Astrocyte of the spinal cord (primary cell): ENCODE results near the gene ABCG8.

ENCODE experiments used
- DNase-seq: peaks from one replicate; pipeline ENCODE4 v3.0.0; 2011; ENCODE audit warnings: low read depth, low spot score
- H3K4me3 ChIP-seq: 2 replicates; pipeline ENCODE4 v1.5.1; 2011; ENCODE audit warnings: low read depth, mild to moderate bottlenecking, low read length, moderate library complexity
- in situ Hi-C: cut with HindIII; loops from 2 replicates; pipeline ENCODE4 v1.10.0; 2017; ENCODE audit warnings: low sequenced_read_pairs
- TF ChIP-seq, protein P1 (sequence below): IDR thresholded peaks from 2 replicates; pipeline ENCODE4 v1.5.1; 2012; ENCODE audit warnings: low read depth, mild to moderate bottlenecking, low read length, inconsistent platforms

Gene ABCG8

GRCh38 chr2:43925431-43925830 lies 86.7 kb downstream of the ABCG8 start:
- in situ Hi-C loops: no loop called here
- no peak for DNase-seq
- H3K4me3 ChIP-seq: no peak overlapping the region
- TF ChIP-seq, protein P1, sequence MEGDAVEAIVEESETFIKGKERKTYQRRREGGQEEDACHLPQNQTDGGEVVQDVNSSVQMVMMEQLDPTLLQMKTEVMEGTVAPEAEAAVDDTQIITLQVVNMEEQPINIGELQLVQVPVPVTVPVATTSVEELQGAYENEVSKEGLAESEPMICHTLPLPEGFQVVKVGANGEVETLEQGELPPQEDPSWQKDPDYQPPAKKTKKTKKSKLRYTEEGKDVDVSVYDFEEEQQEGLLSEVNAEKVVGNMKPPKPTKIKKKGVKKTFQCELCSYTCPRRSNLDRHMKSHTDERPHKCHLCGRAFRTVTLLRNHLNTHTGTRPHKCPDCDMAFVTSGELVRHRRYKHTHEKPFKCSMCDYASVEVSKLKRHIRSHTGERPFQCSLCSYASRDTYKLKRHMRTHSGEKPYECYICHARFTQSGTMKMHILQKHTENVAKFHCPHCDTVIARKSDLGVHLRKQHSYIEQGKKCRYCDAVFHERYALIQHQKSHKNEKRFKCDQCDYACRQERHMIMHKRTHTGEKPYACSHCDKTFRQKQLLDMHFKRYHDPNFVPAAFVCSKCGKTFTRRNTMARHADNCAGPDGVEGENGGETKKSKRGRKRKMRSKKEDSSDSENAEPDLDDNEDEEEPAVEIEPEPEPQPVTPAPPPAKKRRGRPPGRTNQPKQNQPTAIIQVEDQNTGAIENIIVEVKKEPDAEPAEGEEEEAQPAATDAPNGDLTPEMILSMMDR: no peak

DNA sequence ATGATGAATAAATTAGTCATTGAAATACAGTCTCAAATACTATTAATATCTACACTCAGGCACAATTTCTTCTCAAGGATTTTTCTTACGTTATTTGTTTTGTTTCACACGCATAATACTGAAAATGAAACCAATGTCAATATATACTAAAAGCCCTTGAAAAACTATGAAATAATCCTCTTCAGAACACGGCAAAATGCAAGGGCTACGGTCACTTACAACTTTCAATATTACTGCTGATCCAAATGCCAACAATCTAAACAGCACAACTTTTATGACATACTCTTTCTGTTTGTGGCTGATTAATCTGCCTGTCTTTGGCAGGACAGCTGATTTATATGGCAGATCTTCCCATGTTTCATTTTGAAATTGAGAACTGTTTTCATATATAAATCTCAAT lies 88.7 kb downstream of the ABCG8 start:
- no peak overlapping the region for H3K4me3 ChIP-seq
- no peak for DNase-seq
- in situ Hi-C loops: no loop called here
- TF ChIP-seq, protein P1: no peak

DNA sequence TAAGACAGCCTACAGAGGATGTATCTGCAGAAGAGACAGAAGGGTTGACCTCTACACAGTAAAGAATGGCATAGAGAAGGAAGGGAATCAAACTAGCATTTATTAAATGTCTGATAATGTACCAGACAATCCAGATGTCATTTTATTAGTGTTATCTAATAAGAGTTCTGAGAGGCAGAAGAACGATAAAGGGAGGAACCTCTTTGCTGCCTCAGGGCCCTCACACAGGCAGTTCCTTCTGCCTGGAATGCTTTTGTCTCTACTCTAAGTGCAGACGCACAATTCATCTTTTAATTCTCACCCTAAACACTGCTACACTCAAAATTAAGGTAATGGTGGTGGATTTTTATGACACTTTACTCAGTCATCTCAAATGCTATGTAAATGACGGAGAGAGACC lies 92.5 kb downstream of the ABCG8 start:
- in situ Hi-C loops: no loop called here
- no peak overlapping the region for H3K4me3 ChIP-seq
- no peak for DNase-seq
- TF ChIP-seq, protein P1: no peak
